Keratinocyte (primary cell): ENCODE measurements around the gene NLGN1. TPM values are rescaled to one million over a fixed set of nuclear protein-coding genes. Genes with fewer than 3 reads are reported as not detected.

Experiments
- DNase-seq: peaks from one replicate; pipeline ENCODE4 v3.0.0-alpha.2; 2011; ENCODE audit warnings: low read depth, missing footprints, low spot score
- FAIRE-seq: peaks from 2 replicates; lab custom pipeline; 2011; peaks lifted over from hg19 to GRCh38; lab: Jason Lieb, UNC
- H2AFZ ChIP-seq: 2 replicates; pipeline ENCODE4 v1.6.0; 2012; ENCODE audit warnings: low read length, control low read depth, inconsistent platforms; ENCODE audit not compliant: control insufficient read depth
- H3K27ac ChIP-seq: 2 replicates; pipeline ENCODE4 v1.5.1; 2011; ENCODE audit warnings: low read length; ENCODE audit not compliant: control insufficient read depth, insufficient read depth
- H3K27me3 ChIP-seq: 3 replicates; pipeline ENCODE4 v1.6.0; 2011; ENCODE audit warnings: low read length; ENCODE audit not compliant: control insufficient read depth, insufficient read depth; ENCODE audit errors: extremely low read depth
- H3K36me3 ChIP-seq, 2 experiments: 2 replicates in 1 of 2; 3 replicates in 1 of 2; pipeline ENCODE4 v1.5.1; 2011; ENCODE audit warnings: low read length in 2 of 2, mild to moderate bottlenecking in 1 of 2; ENCODE audit not compliant: control insufficient read depth in 2 of 2, insufficient read depth in 2 of 2; ENCODE audit errors: extremely low read depth in 1 of 2
- H3K4me1 ChIP-seq: 3 replicates; pipeline ENCODE4 v1.5.1; 2011; ENCODE audit warnings: low read length; ENCODE audit not compliant: control insufficient read depth, insufficient read depth; ENCODE audit errors: extremely low read depth
- H3K4me2 ChIP-seq: 3 replicates; pipeline ENCODE4 v1.6.0; 2011; ENCODE audit warnings: low read depth, low read length; ENCODE audit not compliant: control insufficient read depth, insufficient read depth; ENCODE audit errors: extremely low read depth
- H3K4me3 ChIP-seq, 3 experiments: fragments of 200-600 bp in 1 of 3; sonication (generic) in 1 of 3; 2 replicates in 2 of 3; 3 replicates in 1 of 3; pipeline ENCODE4 v1.5.1; 2011 to 2016; ENCODE audit warnings: low read length in 3 of 3, mild to moderate bottlenecking in 3 of 3, control low read depth in 2 of 3, inconsistent platforms in 1 of 3, low read depth in 1 of 3, mixed read lengths in 1 of 3, mixed run types in 1 of 3, moderate library complexity in 1 of 3; ENCODE audit not compliant: control insufficient read depth in 2 of 3, insufficient read depth in 2 of 3; ENCODE audit errors: extremely low read depth in 1 of 3
- H3K79me2 ChIP-seq: 2 replicates; pipeline ENCODE4 v1.6.0; 2012; ENCODE audit warnings: low read length; ENCODE audit not compliant: control insufficient read depth, insufficient read depth
- H3K9ac ChIP-seq: 3 replicates; pipeline ENCODE4 v1.6.0; 2011; ENCODE audit warnings: low read length; ENCODE audit not compliant: control insufficient read depth, insufficient read depth; ENCODE audit errors: extremely low read depth
- H3K9me1 ChIP-seq: 3 replicates; pipeline ENCODE4 v1.6.0; 2011; ENCODE audit warnings: low read length; ENCODE audit not compliant: control insufficient read depth, insufficient read depth; ENCODE audit errors: extremely low read depth
- H3K9me3 ChIP-seq: 2 replicates; pipeline ENCODE4 v1.5.1; 2012; ENCODE audit warnings: low read depth, low read length; ENCODE audit not compliant: control insufficient read depth
- H4K20me1 ChIP-seq: 3 replicates; pipeline ENCODE4 v1.6.0; 2011; ENCODE audit warnings: low read length; ENCODE audit not compliant: control insufficient read depth, insufficient read depth; ENCODE audit errors: extremely low read depth
- EZH2 ChIP-seq: IDR thresholded peaks from one replicate; pipeline ENCODE4 v1.6.1; 2012; ENCODE audit warnings: inconsistent platforms, mild to moderate bottlenecking, low read length, moderate library complexity
- dilution Hi-C: fragments of 300-500 bp; cut with MboI; formaldehyde crosslinking; loops from one replicate; pipeline ENCODE4 v1.7.0; 2020; ENCODE audit warnings: low sequenced_read_pairs; ENCODE audit not compliant: extremely low pct_ligation_motif_present
- polyA plus RNA-seq, 5 experiments: library from polyadenylated mRNA; depleted of rRNA in 3 of 5; stranded (reverse) in 3 of 5; stranded (forward) in 1 of 5; unstranded in 1 of 5; fragments of >200 nt; gene quantifications; 1 replicate in 1 of 5; 2 replicates in 3 of 5; 3 replicates in 1 of 5; pipeline versions ENCODE4 v1.2.1 to v1.2.3, GENCODE V29; 2011 to 2012; ENCODE audit warnings: missing spikeins in 2 of 5, low read depth in 1 of 5, low replicate concordance in 1 of 5
- TF ChIP-seq, protein P1 (sequence below), 3 experiments: IDR thresholded peaks in 1 of 3; conservative IDR thresholded peaks in 1 of 3; optimal IDR thresholded peaks in 1 of 3; 2 replicates in 2 of 3; 3 replicates in 1 of 3; pipeline versions ENCODE3 to v1.5.1; 2011; ENCODE audit warnings: low read length in 3 of 3, mild to moderate bottlenecking in 3 of 3, moderate library complexity in 2 of 3, control low read depth in 1 of 3, inconsistent platforms in 1 of 3; ENCODE audit not compliant: insufficient read depth in 2 of 3; ENCODE audit errors: extremely low read depth in 1 of 3

Gene NLGN1
- polyA plus RNA-seq, 1 donor (not counting 4 experiments of a cell fraction or from before 2014, with no cell fraction given) = not detected

DNA sequence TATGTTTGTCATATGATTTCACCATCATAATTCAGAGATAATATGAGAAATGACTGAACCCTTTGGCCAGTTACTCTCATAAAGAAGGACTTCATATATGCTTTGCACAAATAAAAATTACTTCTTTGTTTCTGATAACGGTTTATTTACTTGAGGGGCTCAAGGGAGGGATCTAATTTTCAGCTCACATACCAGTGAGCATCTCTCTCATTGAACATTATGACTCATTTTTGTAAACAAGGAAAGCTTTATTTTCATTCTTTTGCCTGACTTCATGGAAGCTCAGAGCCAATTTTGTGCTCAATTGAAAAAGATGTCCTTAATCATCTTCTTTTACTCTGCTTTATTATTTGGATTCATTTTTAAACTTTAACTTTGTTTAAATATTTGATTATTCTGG is 5.8 kb downstream of the NLGN1 start:
- H4K20me1 ChIP-seq = no peaks in the 10 kb centered on the region
- dilution Hi-C loops = no loop called here
- no peaks in the 10 kb centered on the region for H3K36me3 ChIP-seq
- TF ChIP-seq, protein P1, sequence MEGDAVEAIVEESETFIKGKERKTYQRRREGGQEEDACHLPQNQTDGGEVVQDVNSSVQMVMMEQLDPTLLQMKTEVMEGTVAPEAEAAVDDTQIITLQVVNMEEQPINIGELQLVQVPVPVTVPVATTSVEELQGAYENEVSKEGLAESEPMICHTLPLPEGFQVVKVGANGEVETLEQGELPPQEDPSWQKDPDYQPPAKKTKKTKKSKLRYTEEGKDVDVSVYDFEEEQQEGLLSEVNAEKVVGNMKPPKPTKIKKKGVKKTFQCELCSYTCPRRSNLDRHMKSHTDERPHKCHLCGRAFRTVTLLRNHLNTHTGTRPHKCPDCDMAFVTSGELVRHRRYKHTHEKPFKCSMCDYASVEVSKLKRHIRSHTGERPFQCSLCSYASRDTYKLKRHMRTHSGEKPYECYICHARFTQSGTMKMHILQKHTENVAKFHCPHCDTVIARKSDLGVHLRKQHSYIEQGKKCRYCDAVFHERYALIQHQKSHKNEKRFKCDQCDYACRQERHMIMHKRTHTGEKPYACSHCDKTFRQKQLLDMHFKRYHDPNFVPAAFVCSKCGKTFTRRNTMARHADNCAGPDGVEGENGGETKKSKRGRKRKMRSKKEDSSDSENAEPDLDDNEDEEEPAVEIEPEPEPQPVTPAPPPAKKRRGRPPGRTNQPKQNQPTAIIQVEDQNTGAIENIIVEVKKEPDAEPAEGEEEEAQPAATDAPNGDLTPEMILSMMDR (optimal IDR thresholded peaks at IDR 0.05 in 1 of 3, IDR thresholded peaks at IDR 0.05 in 1 of 3, conservative IDR thresholded peaks at IDR 0.05 in 1 of 3; ENCODE audit: extremely low read depth in 1 of 3, insufficient read depth in 2 of 3, low read length in 3 of 3) = no peak
- no peak for TF ChIP-seq EZH2
- no peak overlapping the region for H3K27ac ChIP-seq
- H2AFZ ChIP-seq = no peak overlapping the region
- H3K27me3 ChIP-seq = peaks cover 4% of the 10 kb centered on the region
- H3K4me3 ChIP-seq = no peak overlapping the region
- DNase-seq (no peak), FAIRE-seq (no peak)
- no peaks in the 10 kb centered on the region for H3K9me1 ChIP-seq
- H3K9ac ChIP-seq = no peak overlapping the region
- H3K9me3 ChIP-seq = no peaks in the 10 kb centered on the region
- no peaks in the 10 kb centered on the region for H3K4me1 ChIP-seq
- no peaks in the 10 kb centered on the region for H3K79me2 ChIP-seq
- no peak overlapping the region for H3K4me2 ChIP-seq

DNA sequence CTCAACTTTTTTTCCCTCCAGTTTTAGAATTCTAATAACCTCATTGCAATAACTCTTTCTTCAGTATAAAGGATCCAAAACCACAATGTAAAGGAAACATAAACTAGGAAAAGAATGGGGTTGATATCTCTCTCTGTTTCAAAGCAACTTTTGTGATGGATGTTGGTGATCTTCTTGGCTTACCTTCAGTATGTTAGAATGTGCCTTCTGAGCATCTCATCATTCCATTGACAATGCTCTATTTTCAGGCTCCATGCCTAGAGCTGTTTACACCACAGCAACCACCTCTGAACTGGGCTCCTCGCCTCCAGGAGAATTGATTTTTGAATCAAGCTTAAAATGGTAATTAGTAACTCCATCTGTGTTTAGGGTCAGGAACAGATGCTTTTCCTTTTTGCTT is 6.6 kb downstream of the NLGN1 start:
- dilution Hi-C loops = no loop called here
- no peak for DNase-seq
- Histone ChIP-seq H2AFZ (no peak overlapping the region), H3K9ac (no peak overlapping the region), H3K36me3 (no peaks in the 10 kb centered on the region), H4K20me1 (no peaks in the 10 kb centered on the region), H3K9me3 (no peaks in the 10 kb centered on the region), H3K27ac (no peak overlapping the region), H3K4me1 (no peaks in the 10 kb centered on the region), H3K27me3 (peaks cover 1% of the 10 kb centered on the region), H3K9me1 (no peaks in the 10 kb centered on the region), H3K79me2 (no peaks in the 10 kb centered on the region), H3K4me3 (no peak overlapping the region), H3K4me2 (no peak overlapping the region)
- TF ChIP-seq, protein P1 (optimal IDR thresholded peaks at IDR 0.05 in 1 of 3, IDR thresholded peaks at IDR 0.05 in 1 of 3, conservative IDR thresholded peaks at IDR 0.05 in 1 of 3; ENCODE audit: extremely low read depth in 1 of 3, insufficient read depth in 2 of 3, low read length in 3 of 3) = no peak
- TF ChIP-seq EZH2 = no peak
- no peak for FAIRE-seq
